GM21515 (cell line): ENCODE data around the gene PDIA5.

ENCODE experiments used
- ATAC-seq: cut with Tn5 transposase; IDR thresholded peaks from one replicate; pipeline ENCODE4 v1.9.1; 2021; ENCODE audit not compliant: unreplicated experiment

PDIA5 gene

GRCh38 chr3:123039178-123039577 lies 27.6 kb upstream of the PDIA5 start:
- ATAC-seq = no peak

- no peak for ATAC-seq
These were observed 24.4 kb upstream of the PDIA5 start for GRCh38 chr3:123042413-123042812.

- no peak for ATAC-seq
These were observed 21.7 kb upstream of the PDIA5 start for GRCh38 chr3:123044981-123045763.

GRCh38 chr3:123046262-123047061 lies 20.4 kb upstream of the PDIA5 start:
- ATAC-seq = no peak

GRCh38 chr3:123047062-123047319 lies 19.8 kb upstream of the PDIA5 start:
- ATAC-seq = no peak

GRCh38 chr3:123048480-123049237 lies 18.2 kb upstream of the PDIA5 start:
- no peak for ATAC-seq

- ATAC-seq = no peak
These were observed 16.2 kb upstream of the PDIA5 start for GRCh38 chr3:123050666-123051065.

GRCh38 chr3:123053107-123053506 lies 13.7 kb upstream of the PDIA5 start:
- no peak for ATAC-seq

GRCh38 chr3:123054109-123054778 lies 12.6 kb upstream of the PDIA5 start:
- ATAC-seq = no peak

GRCh38 chr3:123054931-123055330 lies 11.9 kb upstream of the PDIA5 start:
- no peak for ATAC-seq

GRCh38 chr3:123055352-123055751 lies 11.5 kb upstream of the PDIA5 start:
- ATAC-seq = no peak

GRCh38 chr3:123058505-123058904 lies 8.3 kb upstream of the PDIA5 start:
- ATAC-seq = no peak

- ATAC-seq = no peak
These were observed 6.8 kb upstream of the PDIA5 start for GRCh38 chr3:123060054-123060453.

- no peak for ATAC-seq
These were observed 5.0 kb upstream of the PDIA5 start for GRCh38 chr3:123061856-123062255.

- ATAC-seq = no peak
These were observed 3.8 kb upstream of the PDIA5 start for GRCh38 chr3:123063034-123063433.

GRCh38 chr3:123064506-123064905 lies 2.3 kb upstream of the PDIA5 start:
- ATAC-seq = no peak

- ATAC-seq = no peak
These were observed 1.9 kb upstream of the PDIA5 start for GRCh38 chr3:123064914-123065313.

- ATAC-seq = no peak
These were observed 278 bp upstream of the PDIA5 start for GRCh38 chr3:123066599-123066895.

GRCh38 chr3:123067689-123068600 lies 1.1 kb downstream of the PDIA5 start:
- no peak for ATAC-seq

GRCh38 chr3:123068601-123069381 lies 2.0 kb downstream of the PDIA5 start:
- no peak for ATAC-seq
